GM12878 (cell line): ENCODE measurements around the gene ZNF385A. TPM values are rescaled to one million over a fixed set of nuclear protein-coding genes. Genes with fewer than 3 reads are reported as not detected.

Source experiments
- ATAC-seq: fragments of 200-7000 bp; cut with Tn5 transposase; 3 replicates; pipeline ENCODE4 v1.9.1; 2020; ENCODE audit warnings: mild to moderate bottlenecking, moderate library complexity
- BruUV-seq: library from RNA; stranded (reverse); fragments of 400-500 nt; replicated peaks from 2 replicates; lab custom pipeline; 2021; lab: Mats Ljungman, UMichigan
- CTCF ChIA-PET: fragments of 300-600 bp; sonication (Branson Sonifier 250); formaldehyde crosslinking; extraction: SDS; loops from one replicate; lab custom pipeline; 2021; ENCODE audit warnings: inconsistent platforms; lab: Yijun Ruan, JAX
- POLR2A ChIA-PET: fragments of 350-600 bp; formaldehyde crosslinking; extraction: SDS; loops from one replicate; lab custom pipeline; 2021; ENCODE audit warnings: inconsistent platforms; lab: Charles Lee
- RAD21 ChIA-PET: fragments of 300-600 bp; sonication (Branson Sonifier 250); formaldehyde crosslinking; loops from one replicate; lab custom pipeline; 2023; ENCODE audit warnings: antibody characterized with exemption; ENCODE audit not compliant: unreplicated experiment; lab: Charles Lee
- SMC1A ChIA-PET: fragments of 300-600 bp; sonication (Branson Sonifier 250); formaldehyde crosslinking; loops from one replicate; lab custom pipeline; 2023; ENCODE audit not compliant: unreplicated experiment, uncharacterized antibody; lab: Charles Lee
- DNase-seq: peaks from one replicate; pipeline ENCODE4 v3.0.0-alpha.2; 2011; ENCODE audit warnings: low read depth, low spot score
- FAIRE-seq: peaks from 3 replicates; lab custom pipeline; 2011; peaks lifted over from hg19 to GRCh38; lab: Jason Lieb, UNC
- H2AFZ ChIP-seq: 2 replicates; pipeline ENCODE4 v1.6.0; 2011; ENCODE audit warnings: low read depth, low read length, control low read depth; ENCODE audit not compliant: control insufficient read depth
- H3K27ac ChIP-seq: 2 replicates; pipeline ENCODE4 v1.5.1; 2011; ENCODE audit warnings: control low read depth; ENCODE audit not compliant: control insufficient read depth, insufficient read depth
- H3K27me3 ChIP-seq, 2 experiments: replicated peaks in 1 of 2; 2 replicates each; pipeline versions ENCODE4 v1.6.0 to v1.6.1; 2011; ENCODE audit warnings: low read length in 1 of 2; ENCODE audit not compliant: control insufficient read depth in 2 of 2, insufficient read depth in 2 of 2
- H3K36me3 ChIP-seq, 2 experiments: 2 replicates each; pipeline ENCODE4 v1.5.1; 2011; ENCODE audit warnings: low read length in 1 of 2; ENCODE audit not compliant: control insufficient read depth in 2 of 2, insufficient read depth in 2 of 2
- H3K4me1 ChIP-seq: 2 replicates; pipeline ENCODE4 v1.6.1; 2011; ENCODE audit warnings: mild to moderate bottlenecking, low read length, moderate library complexity, mixed read lengths; ENCODE audit not compliant: control insufficient read depth, insufficient read depth
- H3K4me2 ChIP-seq: 2 replicates; pipeline ENCODE4 v1.6.0; 2011; ENCODE audit warnings: control low read depth; ENCODE audit not compliant: control insufficient read depth, insufficient read depth
- H3K4me3 ChIP-seq: fragments of 200-600 bp; sonication (generic); 2 replicates; pipeline ENCODE4 v1.5.1; 2016
- H3K79me2 ChIP-seq: 2 replicates; pipeline ENCODE4 v1.6.0; 2011; ENCODE audit warnings: low read length; ENCODE audit not compliant: control insufficient read depth, insufficient read depth
- H3K9ac ChIP-seq: 2 replicates; pipeline ENCODE4 v1.8.0; 2011; ENCODE audit warnings: low read length, control low read depth, mixed read lengths; ENCODE audit not compliant: control insufficient read depth, insufficient read depth
- H3K9me3 ChIP-seq: replicated peaks from 3 replicates; pipeline ENCODE4 v1.5.1; 2011; ENCODE audit warnings: mild to moderate bottlenecking, low read length; ENCODE audit not compliant: control insufficient read depth, insufficient read depth
- H4K20me1 ChIP-seq: 2 replicates; pipeline ENCODE4 v1.6.0; 2011; ENCODE audit not compliant: control insufficient read depth, insufficient read depth
- ATF2 ChIP-seq: IDR thresholded peaks from 2 replicates; pipeline ENCODE4 v1.6.1; 2012; ENCODE audit warnings: low read length, inconsistent platforms
- BCL3 ChIP-seq: IDR thresholded peaks from 2 replicates; pipeline ENCODE4 v1.6.1; 2011; ENCODE audit warnings: borderline replicate concordance, low read depth, mild to moderate bottlenecking, moderate library complexity, low read length; ENCODE audit not compliant: insufficient read depth, poor library complexity, severe bottlenecking
- BHLHE40 ChIP-seq, 2 experiments: fragments of 450-650 bp in 1 of 2; IDR thresholded peaks; 2 replicates each; pipeline ENCODE4 v1.6.1; 2011 to 2017; ENCODE audit warnings: low read depth in 2 of 2, borderline replicate concordance in 1 of 2, improper control_type of control experiment in 1 of 2, low read length in 1 of 2, mild to moderate bottlenecking in 1 of 2
- CBFB ChIP-seq: IDR thresholded peaks from 2 replicates; pipeline ENCODE4 v1.6.1; 2016; ENCODE audit warnings: antibody characterized with exemption, low read depth
- ETV6 ChIP-seq, 2 experiments: fragments of 450-650 bp in 1 of 2; IDR thresholded peaks in 1 of 2; conservative IDR thresholded peaks in 1 of 2; 2 replicates each; pipeline ENCODE4 v1.6.1; 2014; ENCODE audit warnings: antibody characterized with exemption in 1 of 2, borderline replicate concordance in 1 of 2, low read depth in 1 of 2, mild to moderate bottlenecking in 1 of 2, moderate library complexity in 1 of 2
- GATAD2B ChIP-seq: fragments of 450-650 bp; conservative IDR thresholded peaks from 2 replicates; pipeline ENCODE4 v1.6.1; 2017; ENCODE audit warnings: low read depth, mild to moderate bottlenecking, moderate library complexity
- HDAC2 ChIP-seq: fragments of 200-600 bp; sonication (generic); IDR thresholded peaks from 2 replicates; pipeline ENCODE4 v1.6.1; 2017
- MXI1 ChIP-seq: fragments of 150-350 bp; IDR thresholded peaks from 2 replicates; pipeline ENCODE4 v1.6.1; 2011; ENCODE audit warnings: low read depth, mild to moderate bottlenecking, inconsistent platforms, low read length, improper control_type of control experiment
- NKRF ChIP-seq: fragments of 450-650 bp; conservative IDR thresholded peaks from 2 replicates; pipeline ENCODE4 v1.6.1; 2017; ENCODE audit warnings: mild to moderate bottlenecking, moderate library complexity
- NR2C2 ChIP-seq: IDR thresholded peaks from 2 replicates; pipeline ENCODE4 v1.6.1; 2011; ENCODE audit warnings: borderline replicate concordance, low read depth; ENCODE audit not compliant: control insufficient read depth, insufficient read length
- POLR2A ChIP-seq: IDR thresholded peaks from 2 replicates; pipeline ENCODE4 v1.6.1; 2011; ENCODE audit warnings: low read depth, mild to moderate bottlenecking, low read length
- POLR2AphosphoS2 ChIP-seq: IDR thresholded peaks from 2 replicates; pipeline ENCODE4 v1.6.1; 2011; ENCODE audit warnings: low read depth, mild to moderate bottlenecking, low read length, improper control_type of control experiment, moderate library complexity
- RCOR1 ChIP-seq: conservative IDR thresholded peaks from 2 replicates; pipeline ENCODE4 v1.6.1; 2012; ENCODE audit warnings: low read depth, low read length, improper control_type of control experiment
- SIN3A ChIP-seq: IDR thresholded peaks from 2 replicates; pipeline ENCODE4 v1.6.1; 2012; ENCODE audit warnings: low read depth, low read length, improper control_type of control experiment
- TCF3 ChIP-seq: IDR thresholded peaks from 2 replicates; pipeline ENCODE4 v1.6.1; 2012; ENCODE audit warnings: low read depth, mild to moderate bottlenecking, low read length, borderline replicate concordance; ENCODE audit not compliant: insufficient read depth
- WRNIP1 ChIP-seq: IDR thresholded peaks from 2 replicates; pipeline ENCODE4 v1.6.1; 2011; ENCODE audit warnings: low read depth, low read length, improper control_type of control experiment, borderline replicate concordance
- ZNF622 ChIP-seq: fragments of 450-650 bp; IDR thresholded peaks from 2 replicates; pipeline ENCODE4 v1.6.1; 2017; ENCODE audit warnings: mild to moderate bottlenecking, inconsistent platforms
- WGBS: methylation state at CpG from one replicate; pipeline ENCODE4 v1.1.6; 2016; ENCODE audit warnings: low lambda C conversion rate; ENCODE audit not compliant: insufficient replicate concordance, insufficient coverage; ENCODE audit errors: missing lambda C conversion rate; 5-methylcytosine and 5-hydroxymethylcytosine counted together
- in situ Hi-C: fragments of 300-500 bp; cut with MboI; formaldehyde crosslinking; loops from 9 replicates; pipeline ENCODE4 v1.14.3; 2018; ENCODE audit warnings: mixed read lengths
- intact Hi-C: fragments of 100-400 bp; cut with micrococcal nuclease; formaldehyde crosslinking; loops from one replicate; pipeline ENCODE4 v1.14.2; 2022; ENCODE audit not compliant: unreplicated experiment
- polyA plus RNA-seq, 11 experiments: library from polyadenylated mRNA; depleted of rRNA in 4 of 11; unstranded in 6 of 11; stranded (reverse) in 5 of 11; fragments of >200 nt; fragmentation: Nextera tagmentation in 4 of 11; fragmentation: Illumina TruSeq in 1 of 11; extraction: Ambion mirVana in 4 of 11; extraction: Trizol in 1 of 11; gene quantifications; 1 replicate in 1 of 11; 2 replicates in 10 of 11; pipeline versions ENCODE4 v1.2.1 to v1.2.3, GENCODE V29; 2011 to 2016; ENCODE audit warnings: inconsistent platforms in 2 of 11, missing spikeins in 2 of 11, low read depth in 1 of 11
- total RNA-seq, 4 experiments: library from RNA; depleted of rRNA in 3 of 4; stranded (reverse); fragments of >200 nt in 3 of 4; fragmentation: Illumina TruSeq in 1 of 4; extraction: Trizol in 1 of 4; gene quantifications; 2 replicates each; pipeline versions ENCODE4 v1.2.1 to v1.2.3, GENCODE V29; 2013 to 2021

ZNF385A gene
- total and polyA plus RNA-seq, 10 of the 15 experiments (the other 5 are each of a cell fraction or from before 2014, with no cell fraction given): 0.26 to 26.1 (median 4.9) TPM

GRCh38 chr12:54324617-54325441, 59.7 kb downstream of the ZNF385A start, which contains the start of gene COPZ1:
COPZ1 (plus strand) TSS chr12:54325131; CDS start chr12:54325164, 33 bp downstream.
- ChIA-PET CTCF (interaction anchor here (0.6 to 5.1 kb wide), 45 partner anchors 11 to 904 kb away, joined by 3 to 80 read pairs (median 6); partner anchors contain the start of genes CBX5, HNRNPA1, NCKAP1L and ZNF385A), SMC1A (interaction anchor here (0.6 to 1.9 kb wide), 25 partner anchors 9 to 302 kb away, joined by 3 to 11 read pairs (median 4); partner anchors contain the start of gene HNRNPA1), POLR2A (interaction anchor here (0.5 to 2.3 kb wide), 28 partner anchors 9 to 1649 kb away, joined by 3 to 31 read pairs (median 4); partner anchors contain the start of genes HNRNPA1, HOXC4 and RAB5B), RAD21 (interaction anchor here (0.6 to 1.9 kb wide), 36 partner anchors 10 to 173 kb away, joined by 3 to 24 read pairs (median 4); partner anchors contain the start of genes CBX5, HNRNPA1, NCKAP1L and ZNF385A)
- H3K36me3 ChIP-seq: 0 out of 4 replicates have a peak, but pooled peaks cover 0 to 5% of the 10 kb centered on the region in 2 experiments
- H3K27ac ChIP-seq: peak within 1 kb of the TSS; percentile 84
- H3K4me3 ChIP-seq: peak within 1 kb of the TSS; percentile 98
- no peaks in the 10 kb centered on the region for H3K9me3 ChIP-seq
- ATAC-seq (peak; percentile 99), FAIRE-seq (peak; percentile 95), DNase-seq (peak; percentile 99)
- no peaks in the 10 kb centered on the region for H3K27me3 ChIP-seq
- no TSS peak for BruUV-seq
- in situ Hi-C loops: no loop called here
- no peaks in the 10 kb centered on the region for H4K20me1 ChIP-seq
- peaks cover 15% of the 10 kb centered on the region for H3K79me2 ChIP-seq
- peak within 1 kb of the TSS; percentile 98 for H3K4me2 ChIP-seq
- WGBS: 1% methylated on average over 34 of the region's 34 CpGs
- H3K9ac ChIP-seq: peak within 1 kb of the TSS; percentile 90
- H2AFZ ChIP-seq: peak within 1 kb of the TSS; percentile 100
- no peaks in the 10 kb centered on the region; the same call in 1 of the 2 replicates for H3K4me1 ChIP-seq
- intact Hi-C loops: loop anchor here (2.0 kb wide), 1 partner anchor 34 kb away; no protein-coding TSS in a partner anchor
- TF ChIP-seq CBFB (peak; percentile 83), MXI1 (no peak; the same call in none of the 2 replicates), WRNIP1 (no peak), NKRF (peak; percentile 89), BHLHE40 (IDR thresholded peaks at IDR 0.05; ENCODE audit: borderline replicate concordance in 1 of 2, low read depth in 2 of 2, low read length in 1 of 2) (0 out of 4 replicates have a peak, but pooled peaks of 1 of the 2 experiments have one; percentile 14), SIN3A (peak; percentile 75; the same call in 1 of the 2 replicates), RCOR1 (no peak), ATF2 (no peak), POLR2A (peak; percentile 91), ZNF622 (no peak), POLR2AphosphoS2 (no peak), ETV6 (conservative IDR thresholded peaks at IDR 0.05 in 1 of 2, IDR thresholded peaks at IDR 0.05 in 1 of 2; ENCODE audit: borderline replicate concordance in 1 of 2, low read depth in 1 of 2) (no peak), GATAD2B (no peak), HDAC2 (no peak), NR2C2 (no peak), TCF3 (peak; percentile 79; the same call in 1 of the 2 replicates), BCL3 (no peak)
